ENCODE data around the gene KCNJ10. TPM values are rescaled to one million over a fixed set of nuclear protein-coding genes. Genes with fewer than 3 reads are reported as not detected.
A peak's percentile ranks its signal among the peaks of the same experiment; 100 is the strongest.

KCNJ10 gene
- total RNA-seq, 1 donor from 2014 or later: not detected

DNA sequence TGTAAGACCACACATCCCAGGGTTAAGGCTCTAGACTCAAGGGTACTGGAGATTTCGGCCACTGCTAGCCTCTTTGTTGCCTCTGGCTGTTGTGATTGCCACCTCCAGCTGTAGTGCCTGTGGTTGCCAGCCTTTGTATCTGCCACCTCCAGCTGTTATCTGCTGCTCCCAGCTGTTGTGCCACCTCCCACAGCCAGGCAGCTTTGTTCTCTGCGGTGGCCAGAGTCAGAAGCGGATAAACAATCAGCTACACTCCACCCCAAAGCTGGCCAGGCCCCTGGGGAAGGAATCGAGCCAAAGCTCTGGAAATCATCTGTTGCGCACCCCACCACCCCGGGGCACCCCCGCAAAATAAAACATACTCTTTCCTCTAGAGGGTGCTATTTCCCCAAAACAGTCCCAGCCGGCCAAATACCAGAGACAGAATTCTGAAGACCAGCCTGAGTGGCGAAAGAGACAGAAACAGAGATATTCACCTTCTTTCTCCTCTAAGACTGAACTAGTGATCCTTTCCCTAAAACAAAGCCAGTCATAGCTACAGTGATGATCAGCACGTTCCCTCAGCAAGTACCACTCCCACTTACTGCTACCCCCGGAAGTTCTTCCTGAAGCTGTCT lies 23.4 kb downstream of the KCNJ10 start:
- Histone ChIP-seq H3K4me3 (no peak overlapping the region), H3K27me3 (no peaks in the 10 kb centered on the region), H3K9me3 (no peaks in the 10 kb centered on the region), H3K36me3 (no peaks in the 10 kb centered on the region), H3K27ac (no peak overlapping the region), H3K4me1 (peaks cover 9% of the 10 kb centered on the region)
- ATAC-seq (peak; percentile 86), DNase-seq (no peak)
- intact Hi-C loops (cut with DNase I): no loop called here
- TF ChIP-seq, protein P1, sequence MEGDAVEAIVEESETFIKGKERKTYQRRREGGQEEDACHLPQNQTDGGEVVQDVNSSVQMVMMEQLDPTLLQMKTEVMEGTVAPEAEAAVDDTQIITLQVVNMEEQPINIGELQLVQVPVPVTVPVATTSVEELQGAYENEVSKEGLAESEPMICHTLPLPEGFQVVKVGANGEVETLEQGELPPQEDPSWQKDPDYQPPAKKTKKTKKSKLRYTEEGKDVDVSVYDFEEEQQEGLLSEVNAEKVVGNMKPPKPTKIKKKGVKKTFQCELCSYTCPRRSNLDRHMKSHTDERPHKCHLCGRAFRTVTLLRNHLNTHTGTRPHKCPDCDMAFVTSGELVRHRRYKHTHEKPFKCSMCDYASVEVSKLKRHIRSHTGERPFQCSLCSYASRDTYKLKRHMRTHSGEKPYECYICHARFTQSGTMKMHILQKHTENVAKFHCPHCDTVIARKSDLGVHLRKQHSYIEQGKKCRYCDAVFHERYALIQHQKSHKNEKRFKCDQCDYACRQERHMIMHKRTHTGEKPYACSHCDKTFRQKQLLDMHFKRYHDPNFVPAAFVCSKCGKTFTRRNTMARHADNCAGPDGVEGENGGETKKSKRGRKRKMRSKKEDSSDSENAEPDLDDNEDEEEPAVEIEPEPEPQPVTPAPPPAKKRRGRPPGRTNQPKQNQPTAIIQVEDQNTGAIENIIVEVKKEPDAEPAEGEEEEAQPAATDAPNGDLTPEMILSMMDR (IDR thresholded peaks at IDR 0.05): peak; percentile 57

DNA sequence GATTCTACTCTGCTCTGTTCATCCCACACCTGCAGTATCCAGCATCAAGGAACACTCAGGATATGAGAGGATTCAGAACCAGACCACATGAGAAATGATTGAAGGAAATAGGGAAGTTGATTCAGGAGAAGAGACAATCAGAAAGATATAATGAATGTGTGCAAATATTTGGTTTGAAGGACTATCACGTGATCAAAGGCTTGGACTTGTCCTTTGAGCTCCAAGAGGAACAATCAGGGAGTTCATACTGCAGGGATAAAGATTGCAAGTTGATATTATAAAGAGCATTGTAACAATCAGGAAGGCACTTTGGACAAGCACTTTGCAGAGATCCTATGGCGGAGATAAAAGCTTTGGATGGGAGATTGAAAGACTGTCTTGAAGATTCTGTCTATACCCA lies 24.3 kb downstream of the KCNJ10 start:
- Histone ChIP-seq H3K9me3 (no peaks in the 10 kb centered on the region), H3K36me3 (no peaks in the 10 kb centered on the region), H3K4me1 (peaks cover 9% of the 10 kb centered on the region), H3K27me3 (no peaks in the 10 kb centered on the region), H3K27ac (no peak overlapping the region), H3K4me3 (no peak overlapping the region)
- intact Hi-C loops (cut with DNase I): no loop called here
- DNase-seq: no peak
- no peak for ATAC-seq
- TF ChIP-seq, protein P1 (IDR thresholded peaks at IDR 0.05): no peak

DNA sequence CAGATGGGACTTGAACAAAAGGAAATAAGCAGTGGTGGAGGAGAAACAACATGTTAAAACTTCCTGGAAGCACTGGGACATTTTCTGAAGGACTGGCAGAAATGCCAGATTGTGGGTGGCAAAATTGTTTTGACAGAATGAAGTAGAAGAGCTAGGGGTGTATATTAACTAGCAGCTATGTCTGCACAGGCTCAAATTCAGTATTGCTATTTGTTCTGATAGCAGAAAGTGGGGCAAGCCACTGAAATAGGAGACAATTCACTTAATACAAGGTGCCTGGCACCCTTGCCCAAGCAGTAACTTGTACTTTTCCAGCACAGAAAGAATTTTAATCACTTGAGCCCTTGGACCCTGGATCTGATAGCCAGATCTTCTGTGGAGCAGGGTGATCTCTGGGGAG lies 26.4 kb downstream of the KCNJ10 start:
- Histone ChIP-seq H3K27ac (no peak overlapping the region), H3K36me3 (no peaks in the 10 kb centered on the region), H3K27me3 (no peaks in the 10 kb centered on the region), H3K9me3 (no peaks in the 10 kb centered on the region), H3K4me3 (no peak overlapping the region), H3K4me1 (peaks cover 9% of the 10 kb centered on the region)
- no peak for ATAC-seq
- TF ChIP-seq, protein P1 (IDR thresholded peaks at IDR 0.05): no peak
- intact Hi-C loops (cut with DNase I): no loop called here
- DNase-seq: no peak

DNA sequence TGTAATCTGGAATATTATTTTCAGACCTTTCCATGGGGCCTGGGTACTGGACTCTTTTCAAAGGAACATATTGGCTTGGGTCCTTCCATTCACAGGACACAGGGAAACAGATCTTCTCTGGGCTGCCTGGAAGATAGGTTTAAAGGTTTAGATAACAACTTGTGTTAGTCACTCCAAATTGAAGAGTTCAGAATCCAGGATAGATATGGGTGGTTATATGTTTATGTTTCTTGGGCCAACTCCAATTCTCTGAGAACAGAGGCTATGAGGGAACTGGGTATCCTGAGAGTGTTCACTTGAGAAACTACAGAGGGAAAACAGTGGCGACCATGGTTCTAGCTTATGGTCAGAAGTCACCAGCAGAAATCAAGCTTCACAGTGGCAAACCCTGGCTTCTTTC lies 29.5 kb downstream of the KCNJ10 start:
- no peaks in the 10 kb centered on the region for H3K4me1 ChIP-seq
- TF ChIP-seq, protein P1 (IDR thresholded peaks at IDR 0.05): no peak
- intact Hi-C loops (cut with DNase I): no loop called here

DNA sequence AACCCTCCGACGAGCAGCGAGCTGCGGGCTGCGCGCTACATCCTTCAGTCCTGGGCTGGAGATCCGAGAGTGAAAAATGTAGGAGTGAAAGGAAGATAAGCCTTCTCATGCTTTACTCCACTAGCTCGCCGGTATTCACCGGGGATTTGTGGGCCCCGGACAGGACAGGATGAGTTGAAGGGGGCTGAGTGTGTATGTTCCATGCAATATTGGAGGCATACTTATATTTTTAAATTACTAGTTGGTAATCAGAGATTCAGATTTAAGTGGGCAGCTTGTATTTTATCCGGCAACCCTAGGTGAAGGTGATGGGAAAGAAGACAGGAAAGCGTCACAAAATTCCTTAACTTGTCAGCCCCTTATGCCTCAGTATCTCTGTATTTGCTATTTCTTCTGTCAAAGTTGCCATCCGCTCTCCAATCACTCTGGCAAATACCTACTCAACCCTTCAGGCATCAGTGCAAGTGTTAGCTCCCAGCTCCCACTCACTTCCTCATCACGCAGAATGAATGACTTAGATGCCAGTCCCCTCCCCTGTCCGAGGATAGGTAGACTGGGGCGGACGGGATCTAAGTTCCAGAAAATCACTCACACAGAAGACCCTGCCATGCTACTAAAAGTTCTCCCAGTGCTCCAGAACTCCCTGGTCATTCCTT lies 37.7 kb downstream of the KCNJ10 start:
- intact Hi-C loops (cut with DNase I): no loop called here

More for the DNA sequence above, 29.5 kb downstream of the KCNJ10 start:
- no peaks in the 10 kb centered on the region for H3K36me3 ChIP-seq
- H3K4me3 ChIP-seq: no peak overlapping the region
- no peaks in the 10 kb centered on the region for H3K9me3 ChIP-seq
- H3K27me3 ChIP-seq: no peaks in the 10 kb centered on the region
- ATAC-seq: no peak
- H3K27ac ChIP-seq: no peak overlapping the region
- DNase-seq: no peak

More for the DNA sequence above, 37.7 kb downstream of the KCNJ10 start:
- peaks cover 23% of the 10 kb centered on the region for H3K4me1 ChIP-seq
- peak; percentile 13 for ATAC-seq
- no peak for DNase-seq
- peak overlapping the region; percentile 79 for H3K4me3 ChIP-seq
- H3K36me3 ChIP-seq: no peaks in the 10 kb centered on the region
- TF ChIP-seq, protein P1 (IDR thresholded peaks at IDR 0.05): no peak
- peak overlapping the region; percentile 78 for H3K27ac ChIP-seq
- H3K27me3 ChIP-seq: no peaks in the 10 kb centered on the region
- no peaks in the 10 kb centered on the region for H3K9me3 ChIP-seq
